HepG2 (cell line): ENCODE results near the gene RTEL1. TPM values are rescaled to one million over a fixed set of nuclear protein-coding genes. Genes with fewer than 3 reads are reported as not detected.

ENCODE experiments used
- HDAC2 ChIP-seq: sonication (generic); formaldehyde crosslinking; IDR thresholded peaks from 2 replicates; pipeline ENCODE4 v1.4.0; 2020; ENCODE audit warnings: missing genetic modification reagents
- HMGXB4 ChIP-seq, 2 experiments: sonication (generic) in 1 of 2; formaldehyde crosslinking in 1 of 2; IDR thresholded peaks; 2 replicates each; pipeline versions ENCODE4 v1.4.0 to v1.6.1; 2018 to 2020; ENCODE audit warnings: missing genetic modification reagents in 2 of 2, borderline replicate concordance in 1 of 2, low read depth in 1 of 2, mild to moderate bottlenecking in 1 of 2, missing biosample characterization in 1 of 2
- KDM6A ChIP-seq: IDR thresholded peaks from 2 replicates; pipeline ENCODE4 v1.6.1; 2016; ENCODE audit warnings: low read depth
- KLF6 ChIP-seq: IDR thresholded peaks from 2 replicates; pipeline ENCODE4 v1.8.0; 2016; ENCODE audit warnings: missing biosample characterization, missing genetic modification reagents
- KLF9 ChIP-seq: IDR thresholded peaks from 2 replicates; pipeline ENCODE4 v1.6.1; 2016; ENCODE audit warnings: low read depth
- PRDM15 ChIP-seq: sonication (generic); formaldehyde crosslinking; IDR thresholded peaks from 2 replicates; pipeline ENCODE4 v1.4.0; 2020; ENCODE audit warnings: missing genetic modification reagents
- PTBP1 ChIP-seq: fragments of 200-400 bp; formaldehyde crosslinking; IDR thresholded peaks from 2 replicates; pipeline ENCODE4 v1.6.1; 2018; ENCODE audit warnings: low read length, low read depth; ENCODE audit not compliant: poor library complexity, severe bottlenecking
- RCOR2 ChIP-seq: IDR thresholded peaks from 2 replicates; pipeline ENCODE4 v1.6.1; 2016; ENCODE audit warnings: missing biosample characterization, missing genetic modification reagents
- SYNCRIP ChIP-seq: fragments of 200-400 bp; formaldehyde crosslinking; IDR thresholded peaks from 2 replicates; pipeline ENCODE4 v1.6.1; 2018; ENCODE audit warnings: mild to moderate bottlenecking, low read depth, low read length; ENCODE audit not compliant: insufficient read depth
- ZBTB20 ChIP-seq: sonication (generic); formaldehyde crosslinking; IDR thresholded peaks from 2 replicates; pipeline ENCODE4 v1.8.1; 2023; ENCODE audit warnings: missing genetic modification reagents, low read depth, mild to moderate bottlenecking, borderline replicate concordance
- ZBTB33 ChIP-seq: sonication (generic); formaldehyde crosslinking; IDR thresholded peaks from 2 replicates; pipeline ENCODE4 v1.4.0; 2020; ENCODE audit warnings: missing genetic modification reagents
- ZFP41 ChIP-seq: sonication (generic); formaldehyde crosslinking; IDR thresholded peaks from 2 replicates; pipeline ENCODE4 v1.4.0; 2020; ENCODE audit warnings: mild to moderate bottlenecking, missing genetic modification reagents, borderline replicate concordance
- ZMYM3 ChIP-seq: sonication (generic); formaldehyde crosslinking; IDR thresholded peaks from 2 replicates; pipeline ENCODE4 v1.5.1; 2020; ENCODE audit warnings: mild to moderate bottlenecking, missing genetic modification reagents
- ZNF616 ChIP-seq: sonication (generic); formaldehyde crosslinking; IDR thresholded peaks from 2 replicates; pipeline ENCODE4 v1.5.0; 2020; ENCODE audit warnings: low read depth, mild to moderate bottlenecking, missing genetic modification reagents
- ZNF816 ChIP-seq: sonication (generic); formaldehyde crosslinking; IDR thresholded peaks from 2 replicates; pipeline ENCODE4 v1.8.0; 2022; ENCODE audit warnings: missing genetic modification reagents, mild to moderate bottlenecking, borderline replicate concordance
- polyA plus RNA-seq, 8 experiments: library from polyadenylated mRNA; depleted of rRNA in 3 of 8; stranded (reverse) in 7 of 8; unstranded in 1 of 8; fragments of >200 nt; fragmentation: Illumina TruSeq in 4 of 8; extraction: Trizol in 4 of 8; gene quantifications; 2 replicates each; pipeline versions ENCODE4 v1.2.1 to v1.2.3, GENCODE V29; 2011 to 2016; ENCODE audit warnings: low read depth in 4 of 8, missing spikeins in 1 of 8, mixed read lengths in 1 of 8; ENCODE audit not compliant: insufficient read depth in 1 of 8
- total RNA-seq, 5 experiments: library from RNA; depleted of rRNA; stranded (reverse); fragments of >200 nt; fragmentation: Illumina TruSeq; extraction: Trizol; gene quantifications; 2 replicates each; pipeline ENCODE4 v1.2.3, GENCODE V29; 2016; ENCODE audit warnings: low read depth in 1 of 5
- TF ChIP-seq, protein P1 (sequence below): sonication (generic); formaldehyde crosslinking; IDR thresholded peaks from 2 replicates; pipeline ENCODE4 v1.4.0; 2020; ENCODE audit warnings: missing genetic modification reagents

RTEL1 gene
- total and polyA plus RNA-seq, 2 of the 13 experiments (the other 11 are each of a cell fraction or from before 2014, with no cell fraction given): 21.8 to 36.4 TPM

DNA sequence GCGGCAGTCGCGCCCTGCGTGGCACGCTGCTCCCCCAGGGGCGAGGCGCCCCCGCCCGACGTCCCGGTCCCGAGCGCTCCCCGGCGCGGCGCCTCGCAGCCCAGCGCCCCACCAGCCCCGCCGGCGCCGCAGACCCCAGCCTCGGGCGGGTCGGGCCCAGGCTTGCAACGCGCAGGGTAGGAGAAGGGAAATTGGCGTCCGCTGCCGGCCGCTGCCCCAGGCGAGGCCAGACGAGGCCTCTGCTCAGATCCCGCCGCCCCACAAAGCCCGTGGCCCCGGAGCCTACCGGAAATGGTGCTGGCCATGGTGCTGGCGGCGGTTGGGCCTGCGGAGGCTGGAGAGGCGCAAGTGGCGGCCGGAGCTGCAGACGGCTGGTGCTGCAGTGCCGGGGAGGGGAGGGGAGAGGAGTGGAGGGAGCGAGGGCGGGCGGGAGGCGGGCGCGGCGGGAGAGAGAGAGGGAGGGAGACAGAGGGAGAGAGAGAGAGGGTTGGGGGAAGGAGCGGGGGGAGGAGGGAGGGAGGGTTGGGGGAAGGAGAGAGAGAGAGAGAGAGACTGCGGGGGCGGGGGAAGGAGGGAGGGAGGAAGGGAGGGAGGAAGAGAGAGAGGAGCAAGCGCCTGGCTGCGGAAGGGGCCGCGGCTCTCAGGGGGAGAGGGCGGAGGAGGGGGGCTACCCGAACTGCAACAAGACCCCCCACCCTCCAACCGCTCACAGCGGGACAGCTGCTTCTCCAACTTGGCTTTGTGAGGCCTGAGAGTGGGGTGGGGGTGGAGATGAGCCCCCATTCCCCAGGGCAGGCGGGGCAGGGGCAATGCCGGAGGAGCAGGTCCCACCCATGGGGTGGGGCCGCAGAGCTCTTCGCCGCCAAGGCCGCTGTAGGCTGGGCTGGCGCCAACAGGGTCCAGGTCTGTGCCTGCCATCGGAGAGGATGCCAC, 4.8 kb upstream of the RTEL1 start, which contains the start of gene STMN3 (continued):
- TF ChIP-seq HMGXB4 (CRISPR knock-in tag; IDR thresholded peaks at IDR 0.05; ENCODE audit: borderline replicate concordance in 1 of 2, low read depth in 1 of 2) (peak; percentile 71 to 89), PRDM15 (CRISPR knock-in tag) (0 out of 2 replicates have a peak, but pooled peaks have one; percentile 53), ZNF616 (peak; percentile 87; the same call in 1 of the 2 replicates), PTBP1 (no peak), ZFP41 (CRISPR knock-in tag) (peak; percentile 83; the same call in 1 of the 2 replicates), ZBTB33 (CRISPR knock-in tag) (peak; percentile 84), SYNCRIP (no peak), HDAC2 (CRISPR knock-in tag) (peak; percentile 96), ZNF816 (CRISPR knock-in tag) (peak; percentile 94), ZBTB20 (CRISPR knock-in tag) (peak; percentile 94; the same call in 1 of the 2 replicates), ZMYM3 (CRISPR knock-in tag) (peak; percentile 55), KLF6 (CRISPR knock-in tag) (peak; percentile 100), KDM6A (CRISPR knock-in tag) (peak; percentile 76; the same call in 1 of the 2 replicates), KLF9 (CRISPR knock-in tag) (peak; percentile 93), RCOR2 (peak; percentile 69; the same call in 1 of the 2 replicates)
- TF ChIP-seq, protein P1, sequence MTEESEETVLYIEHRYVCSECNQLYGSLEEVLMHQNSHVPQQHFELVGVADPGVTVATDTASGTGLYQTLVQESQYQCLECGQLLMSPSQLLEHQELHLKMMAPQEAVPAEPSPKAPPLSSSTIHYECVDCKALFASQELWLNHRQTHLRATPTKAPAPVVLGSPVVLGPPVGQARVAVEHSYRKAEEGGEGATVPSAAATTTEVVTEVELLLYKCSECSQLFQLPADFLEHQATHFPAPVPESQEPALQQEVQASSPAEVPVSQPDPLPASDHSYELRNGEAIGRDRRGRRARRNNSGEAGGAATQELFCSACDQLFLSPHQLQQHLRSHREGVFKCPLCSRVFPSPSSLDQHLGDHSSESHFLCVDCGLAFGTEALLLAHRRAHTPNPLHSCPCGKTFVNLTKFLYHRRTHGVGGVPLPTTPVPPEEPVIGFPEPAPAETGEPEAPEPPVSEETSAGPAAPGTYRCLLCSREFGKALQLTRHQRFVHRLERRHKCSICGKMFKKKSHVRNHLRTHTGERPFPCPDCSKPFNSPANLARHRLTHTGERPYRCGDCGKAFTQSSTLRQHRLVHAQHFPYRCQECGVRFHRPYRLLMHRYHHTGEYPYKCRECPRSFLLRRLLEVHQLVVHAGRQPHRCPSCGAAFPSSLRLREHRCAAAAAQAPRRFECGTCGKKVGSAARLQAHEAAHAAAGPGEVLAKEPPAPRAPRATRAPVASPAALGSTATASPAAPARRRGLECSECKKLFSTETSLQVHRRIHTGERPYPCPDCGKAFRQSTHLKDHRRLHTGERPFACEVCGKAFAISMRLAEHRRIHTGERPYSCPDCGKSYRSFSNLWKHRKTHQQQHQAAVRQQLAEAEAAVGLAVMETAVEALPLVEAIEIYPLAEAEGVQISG (CRISPR knock-in tag): peak; percentile 90
